ENCODE measurements around the gene PRTN3.
"Not testable (repeated sequence)": the region's sequence is repeated elsewhere in the genome, so short reads cannot be mapped to it uniquely, and the experiment has no call there.

Gene PRTN3

DNA sequence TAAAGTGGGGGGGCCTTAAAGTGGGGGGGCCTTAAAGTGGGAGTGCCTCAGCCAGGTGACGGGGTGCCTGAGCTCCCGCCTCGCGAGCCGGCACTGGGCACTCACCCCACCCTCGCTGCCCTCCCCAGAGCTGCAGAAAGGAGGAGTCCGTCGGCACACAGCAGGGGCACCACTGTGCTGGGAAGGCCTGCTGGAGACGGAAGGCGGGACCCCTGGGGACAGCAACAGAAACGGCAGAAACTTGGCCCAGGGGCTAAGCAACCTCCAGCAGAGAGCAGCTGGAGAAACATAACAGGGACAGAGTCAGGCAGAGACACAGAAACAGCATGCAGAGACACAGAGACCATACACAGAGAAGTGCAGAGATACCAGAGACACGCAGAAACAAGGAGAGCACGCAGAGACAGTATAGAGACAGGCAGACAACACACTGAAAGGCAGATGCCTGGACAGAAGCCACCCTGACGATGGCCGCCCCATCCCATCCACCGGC is 26.5 kb downstream of the PRTN3 start:
- DNase-seq (ENCODE audit: low spot score), result no peak

DNA sequence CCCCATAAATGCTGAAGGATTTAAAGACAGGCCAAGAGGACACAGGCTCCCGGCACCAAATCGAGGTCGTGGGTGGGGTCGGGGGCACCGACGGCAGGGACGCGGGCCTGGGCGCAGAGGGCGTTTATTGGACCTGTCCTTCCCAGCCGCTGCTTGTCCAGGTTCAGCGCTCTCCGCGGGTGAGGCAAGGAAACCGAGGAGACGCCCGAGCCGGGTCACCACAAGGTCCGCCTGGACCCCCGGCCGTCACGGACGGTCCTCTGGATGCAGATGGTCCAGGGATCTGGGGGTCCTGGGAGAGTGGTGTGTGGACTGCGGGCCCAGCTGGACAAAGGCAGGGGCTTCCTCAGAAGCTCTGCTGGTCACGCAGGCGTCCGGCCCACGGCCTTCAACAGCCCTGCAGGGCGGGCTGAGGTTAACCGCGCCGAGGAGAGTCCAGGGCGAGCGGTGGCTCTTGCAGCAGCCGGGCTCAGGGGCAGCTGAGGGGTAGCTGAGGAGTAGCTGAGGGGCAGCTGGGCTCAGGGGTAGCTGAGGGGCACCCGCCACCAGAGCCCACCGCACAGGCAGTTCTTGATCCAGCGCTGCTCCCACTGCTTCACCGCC is 27.2 kb downstream of the PRTN3 start:
- no peak for DNase-seq (ENCODE audit: low spot score)

GRCh38 chr19:868458-869244 is 27.9 kb downstream of the PRTN3 start:
- DNase-seq (ENCODE audit: low spot score), result no peak

DNA sequence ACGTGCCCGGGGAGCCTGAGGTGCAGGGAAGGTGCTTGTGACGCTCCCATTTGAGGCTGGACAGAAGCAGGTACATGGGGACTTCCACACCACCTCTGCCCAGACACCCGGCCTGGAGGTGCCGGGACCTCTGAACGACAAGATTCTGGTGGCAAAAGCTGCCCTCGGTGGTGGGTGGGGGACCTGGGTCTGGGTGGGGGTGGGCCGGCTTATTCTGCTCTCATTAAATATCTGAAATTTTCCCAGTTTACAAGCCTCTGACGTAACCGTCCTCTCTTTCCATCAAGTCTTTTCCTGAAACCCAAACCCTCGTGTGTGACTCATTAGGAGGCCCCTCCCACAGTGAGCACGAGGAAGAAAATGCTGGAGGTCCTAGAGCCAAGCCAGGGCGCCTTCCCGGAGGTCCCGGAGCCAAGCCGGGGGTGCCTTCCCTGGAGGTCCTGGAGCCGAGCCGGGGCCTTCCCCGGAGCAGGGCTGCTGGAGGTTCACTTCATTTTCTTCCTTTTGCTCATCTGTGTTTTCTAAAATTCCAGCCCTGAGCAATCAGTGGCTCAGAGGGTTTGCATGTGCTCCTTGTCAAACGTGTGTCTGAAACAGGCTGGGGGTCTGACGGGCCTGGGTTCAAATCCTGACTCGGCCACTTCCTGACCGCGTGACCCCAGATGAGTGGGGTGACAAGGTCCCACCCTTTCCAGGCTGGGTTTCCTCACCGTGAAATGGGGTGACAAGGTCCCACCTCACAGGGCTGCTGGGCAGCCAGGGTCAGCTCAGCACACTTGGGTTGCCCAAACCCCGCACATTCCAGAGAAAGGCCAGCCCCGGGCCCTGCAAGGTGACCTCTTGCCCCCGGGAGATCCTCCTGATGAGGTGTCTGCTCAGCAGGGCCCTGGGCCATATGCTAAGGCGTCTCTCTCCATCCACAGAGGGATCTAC is 28.7 kb downstream of the PRTN3 start:
- DNase-seq (ENCODE audit: low spot score), result no peak

GRCh38 chr19:870314-870713 is 29.5 kb downstream of the PRTN3 start:
- DNase-seq (ENCODE audit: low spot score), result no peak

DNA sequence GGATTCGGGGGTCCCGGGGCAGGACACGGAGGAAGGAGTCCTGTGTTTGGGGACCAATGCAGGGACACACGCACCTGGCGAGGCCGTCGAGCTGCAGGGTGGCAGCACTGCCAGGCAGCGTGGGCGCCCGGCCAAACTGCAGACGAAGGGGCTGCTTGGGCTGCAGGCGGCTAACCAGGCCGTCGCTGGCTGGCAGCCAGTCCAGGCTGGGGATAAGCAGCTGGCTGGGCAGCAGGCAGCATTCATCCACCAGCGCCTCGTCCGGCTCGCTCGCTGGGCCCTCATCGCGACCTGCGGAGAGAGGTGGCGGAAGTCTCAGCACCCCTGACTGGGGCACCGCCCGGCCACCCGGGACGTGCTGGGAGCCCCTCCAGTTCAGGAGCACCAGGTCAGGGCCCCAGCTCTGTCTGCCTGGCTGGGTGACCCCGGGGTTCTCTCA is 30.2 kb downstream of the PRTN3 start:
- DNase-seq (ENCODE audit: low spot score), result no peak

GRCh38 chr19:871446-872265 is 30.9 kb downstream of the PRTN3 start:
- no peak for DNase-seq (ENCODE audit: low spot score)

- DNase-seq (ENCODE audit: low spot score), result peak; percentile 75
These were observed 31.6 kb downstream of the PRTN3 start for GRCh38 chr19:872266-872951.

GRCh38 chr19:873084-873483 is 32.3 kb downstream of the PRTN3 start:
- no peak for DNase-seq (ENCODE audit: low spot score)

DNA sequence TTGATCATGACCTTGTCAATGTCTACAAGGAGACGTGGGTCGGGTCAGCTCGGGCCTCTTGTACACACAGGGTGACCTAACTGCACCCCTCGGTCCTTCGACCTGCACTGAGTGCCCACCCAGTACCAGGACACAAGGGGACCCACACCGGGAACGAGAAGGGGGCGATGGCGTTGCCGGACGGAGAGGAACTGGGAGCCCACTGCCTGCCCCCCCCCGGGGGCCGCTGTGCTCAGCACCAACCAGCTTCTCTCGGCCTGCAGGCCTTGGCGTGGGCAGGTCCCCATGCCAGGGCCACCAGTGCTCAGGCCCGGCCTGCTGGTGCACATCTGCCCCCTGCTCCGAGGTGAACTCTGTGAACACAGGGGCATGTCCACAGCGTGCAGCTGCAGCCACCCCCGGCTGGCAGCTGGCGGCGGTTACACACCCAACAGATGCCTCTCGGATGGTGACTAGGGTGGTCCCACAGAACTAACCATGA is 32.8 kb downstream of the PRTN3 start:
- DNase-seq (ENCODE audit: low spot score), result no peak

DNA sequence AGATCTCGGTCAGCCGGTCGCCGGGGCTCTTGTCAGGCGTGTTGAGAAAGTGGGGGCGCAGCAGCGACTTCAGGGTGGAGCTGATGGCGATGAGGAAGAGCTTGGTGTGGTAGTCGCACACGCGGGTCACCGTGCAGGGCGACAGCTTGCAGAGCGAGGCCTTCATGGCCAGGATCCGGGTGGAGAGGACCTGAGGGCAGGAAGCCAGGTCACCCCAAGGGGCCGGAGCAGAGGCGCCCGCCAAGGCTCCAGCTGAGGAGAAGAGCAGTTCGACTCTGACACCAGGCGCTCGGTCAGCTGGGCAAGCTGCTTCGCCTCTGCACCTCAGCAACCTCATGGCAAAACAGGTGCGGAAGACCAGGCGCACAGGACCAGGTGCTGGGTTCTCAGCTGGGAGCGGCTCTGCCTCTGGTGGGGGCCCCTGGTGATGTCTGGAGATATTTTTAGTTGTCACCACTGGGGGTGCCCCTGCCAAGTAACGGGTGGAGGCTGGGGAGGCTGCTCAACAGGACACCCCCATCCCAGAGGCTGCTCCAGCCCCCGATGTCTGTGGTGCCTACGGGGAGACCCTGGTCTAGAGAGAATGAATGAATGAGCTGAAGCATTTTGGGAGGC is 34.6 kb downstream of the PRTN3 start:
- DNase-seq (ENCODE audit: low spot score), result no peak

- DNase-seq (ENCODE audit: low spot score), result no peak
These were observed 35.3 kb downstream of the PRTN3 start for GRCh38 chr19:876089-876488.

GRCh38 chr19:876780-877314 is 36.0 kb downstream of the PRTN3 start:
- DNase-seq (ENCODE audit: low spot score), result no peak

- not testable (repeated sequence) for DNase-seq (ENCODE audit: low spot score)
These were observed 37.3 kb downstream of the PRTN3 start for GRCh38 chr19:877992-878660.

GRCh38 chr19:878751-879561 is 38.2 kb downstream of the PRTN3 start:
- not testable (repeated sequence) for DNase-seq (ENCODE audit: low spot score)

- DNase-seq (ENCODE audit: low spot score), result no peak
These were observed 39.1 kb downstream of the PRTN3 start for GRCh38 chr19:879711-880438.

DNA sequence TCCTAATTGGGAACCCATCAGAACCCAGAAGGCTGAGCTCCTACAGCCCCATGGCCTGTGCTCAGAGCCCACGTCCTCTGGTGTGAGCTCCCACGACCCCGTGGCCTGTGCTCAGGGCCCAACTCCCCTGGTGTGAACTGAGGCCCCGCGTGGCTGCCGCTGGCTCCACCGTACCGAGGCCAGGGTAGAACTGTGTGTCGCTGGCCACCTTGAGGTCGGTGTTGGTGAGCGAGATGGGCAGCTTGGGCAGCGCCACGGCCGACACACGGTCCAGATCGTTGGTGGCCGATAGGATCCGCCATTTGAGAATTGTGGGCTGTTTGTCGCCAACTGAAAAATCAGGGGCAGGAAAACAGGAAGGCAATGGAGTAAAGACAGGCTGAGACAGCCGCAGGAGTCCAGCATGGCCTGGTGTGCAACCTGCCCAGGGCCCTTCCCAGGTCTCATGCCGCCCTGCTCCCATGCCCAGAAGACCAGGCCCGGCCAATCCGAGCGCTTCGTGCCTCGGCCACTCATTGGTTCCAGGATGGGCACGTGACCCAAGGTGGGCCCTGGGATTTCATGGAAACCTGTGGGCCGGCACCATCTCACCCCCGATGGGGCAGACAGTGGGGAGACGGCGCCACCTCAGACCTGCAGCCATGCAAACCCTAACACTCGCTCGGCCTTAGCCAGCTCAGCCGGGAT is 40.7 kb downstream of the PRTN3 start:
- no peak for DNase-seq (ENCODE audit: low spot score)

All from ecto neural progenitor cell (in vitro differentiated cells).